Measurements from ENCODE around the gene BCDIN3D.

- TF ChIP-seq TAF1 (IDR thresholded peaks at IDR 0.05; ENCODE audit: borderline replicate concordance, insufficient read depth, low read length) (no peak), POLR2AphosphoS5 (IDR thresholded peaks at IDR 0.05; ENCODE audit: low read depth, low read length) (no peak), SIN3A (IDR thresholded peaks at IDR 0.05; ENCODE audit: borderline replicate concordance, insufficient read depth, low read length) (no peak)
Measured at GRCh38 chr12:49885118-49885517, 42.2 kb upstream of the BCDIN3D start.
